CD4-positive, alpha-beta T cell treated with Interleukin-21 for 1 hour (primary cell): ENCODE data around the gene STARD5.
"Not testable (repeated sequence)": the region's sequence is repeated elsewhere in the genome, so short reads cannot be mapped to it uniquely, and the experiment has no call there.

Experiments used
- DNase-seq: peaks from one replicate; pipeline ENCODE4 v3.0.0-alpha.2; 2020

STARD5 gene, protein sequence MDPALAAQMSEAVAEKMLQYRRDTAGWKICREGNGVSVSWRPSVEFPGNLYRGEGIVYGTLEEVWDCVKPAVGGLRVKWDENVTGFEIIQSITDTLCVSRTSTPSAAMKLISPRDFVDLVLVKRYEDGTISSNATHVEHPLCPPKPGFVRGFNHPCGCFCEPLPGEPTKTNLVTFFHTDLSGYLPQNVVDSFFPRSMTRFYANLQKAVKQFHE

DNA sequence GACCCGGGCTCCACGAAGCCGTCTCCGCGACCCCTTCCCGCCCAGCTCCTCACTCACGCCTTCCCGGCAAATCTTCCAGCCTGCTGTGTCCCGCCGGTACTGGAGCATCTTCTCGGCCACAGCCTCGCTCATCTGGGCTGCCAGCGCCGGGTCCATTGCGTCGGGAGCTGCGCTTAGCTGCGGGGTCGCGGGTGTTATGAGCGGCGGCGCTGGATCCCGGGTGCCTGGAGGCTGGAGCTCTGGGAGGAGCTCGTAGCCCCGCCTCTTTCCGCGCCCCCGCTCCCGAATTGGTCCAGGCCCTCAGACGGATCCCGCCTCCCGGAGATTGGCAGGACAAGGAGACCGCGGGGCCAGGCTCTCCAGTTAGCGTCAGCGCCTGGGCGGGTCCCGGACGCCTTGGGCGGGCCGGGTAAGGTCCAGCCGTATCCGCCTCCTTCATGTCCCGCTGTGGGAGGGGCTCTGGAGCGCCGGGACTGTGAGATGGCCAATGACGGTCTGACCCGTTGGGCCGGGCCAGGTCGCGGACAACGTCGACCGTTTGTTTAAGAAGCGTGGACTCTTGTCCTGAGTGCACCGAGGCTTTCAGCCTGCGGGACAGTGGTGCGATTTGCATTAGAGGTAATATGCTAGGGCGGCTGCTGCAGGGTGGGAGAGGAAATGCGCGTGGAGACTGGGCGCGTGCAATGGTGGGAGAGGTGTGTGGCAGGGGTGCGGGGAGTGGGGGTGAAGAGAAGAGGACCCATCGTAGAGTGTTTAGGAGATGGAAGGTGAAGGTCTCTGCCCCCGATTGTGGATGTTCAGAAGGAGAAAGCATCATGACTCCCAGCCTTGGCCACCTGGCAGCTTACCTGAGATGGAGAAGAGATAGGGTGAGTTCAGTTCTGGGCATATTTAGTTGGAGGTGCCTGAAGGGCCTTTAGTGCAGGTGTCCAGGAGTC lies at the start of gene STARD5:
Gene STARD5 (minus strand): TSS at position 198 of the 938 bp plus-strand sequence. CDS start 42 bp downstream, at position 156.
- DNase-seq, result peak; percentile 95

DNA sequence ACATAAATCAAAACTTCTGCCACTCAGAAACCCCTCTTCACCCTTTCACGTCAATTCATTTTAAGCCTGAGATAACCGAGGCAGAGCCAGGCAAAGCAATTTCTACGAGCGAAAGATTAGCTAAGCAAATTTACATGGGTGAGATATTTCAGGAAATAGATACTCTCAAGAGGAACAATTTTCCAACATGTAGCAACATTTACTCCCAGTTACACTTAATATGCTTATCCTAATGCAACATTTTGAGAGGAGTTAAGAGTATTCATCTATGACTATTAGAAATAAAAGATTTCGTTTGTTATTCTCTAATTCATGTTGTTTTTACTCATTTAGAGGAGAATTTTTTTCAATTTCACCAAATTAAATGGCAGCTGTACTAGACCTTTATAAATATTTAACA lies 49.2 kb upstream of the STARD5 start:
- DNase-seq, result no peak

DNA sequence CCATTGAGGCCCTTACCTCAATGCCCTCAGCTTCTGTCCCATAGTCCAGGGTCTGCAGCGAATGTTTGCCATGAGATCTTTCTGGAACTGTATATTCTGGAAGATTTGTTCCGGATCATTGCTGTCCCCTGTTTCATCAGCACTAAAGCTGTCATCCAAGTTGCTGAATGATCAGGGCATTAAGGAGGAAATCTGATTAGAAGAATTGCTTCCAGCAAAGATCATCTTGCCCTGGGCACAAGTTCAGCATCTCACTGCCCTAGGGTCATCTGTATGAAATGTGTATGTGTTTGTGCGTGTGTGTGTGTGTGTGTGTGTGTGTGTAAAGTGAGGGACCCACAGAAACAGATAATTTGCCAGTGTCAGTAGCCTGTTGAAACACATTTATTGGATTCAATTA lies 48.6 kb upstream of the STARD5 start:
- no peak for DNase-seq

DNA sequence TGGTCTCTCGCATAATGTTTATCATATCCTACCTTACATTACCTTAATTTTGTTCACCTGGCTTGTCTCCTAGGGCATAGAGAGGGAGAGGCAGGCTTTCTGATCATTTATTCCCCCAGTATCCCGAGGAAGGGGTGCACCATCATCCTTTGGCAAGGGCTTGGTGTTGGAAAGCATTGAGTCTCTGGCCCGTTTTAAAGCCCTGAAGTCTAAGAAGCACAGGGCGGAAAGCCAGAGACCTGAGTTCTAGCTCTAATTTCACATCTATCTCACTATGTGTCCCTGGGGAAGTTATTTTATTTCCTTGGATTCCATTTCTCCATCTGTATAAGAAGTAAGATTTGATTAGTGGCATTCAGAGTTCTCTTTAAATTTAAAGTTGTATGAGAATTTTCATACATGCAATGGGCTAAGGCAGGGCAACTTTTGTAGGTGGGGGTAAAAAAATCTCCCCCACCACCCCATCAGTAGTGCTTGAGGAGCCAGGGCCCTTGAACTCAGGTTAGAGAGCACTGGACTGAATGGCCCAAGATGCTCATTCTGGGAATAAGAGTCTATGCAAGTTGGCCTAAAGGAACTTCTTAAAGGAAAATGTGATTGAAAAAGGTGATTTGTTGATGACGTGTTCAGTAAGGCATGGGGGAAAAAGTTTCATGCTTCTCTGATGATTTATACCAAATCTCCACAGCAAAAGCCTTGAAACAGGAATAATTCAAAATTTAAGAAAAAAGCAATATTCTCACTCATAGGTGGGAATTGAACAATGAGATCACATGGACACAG lies 40.0 kb upstream of the STARD5 start:
- no peak for DNase-seq

DNA sequence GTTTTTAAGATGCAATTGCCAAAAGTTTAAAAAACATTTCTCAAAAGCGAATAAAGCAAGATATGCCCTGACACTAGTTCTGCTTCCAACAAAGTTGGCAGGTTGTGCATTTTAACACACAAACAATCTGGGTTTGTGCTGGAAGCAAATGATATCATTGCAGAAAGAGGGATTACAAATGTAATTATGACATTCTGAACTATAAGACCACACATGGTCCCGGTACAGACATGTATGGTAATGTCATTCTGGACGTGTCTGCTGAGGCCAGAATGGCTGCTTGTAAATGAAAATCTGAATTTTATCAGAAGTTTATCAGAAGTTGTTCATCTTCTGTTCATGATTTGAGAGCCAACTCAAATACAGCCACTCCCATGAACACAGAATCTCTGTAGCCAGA lies 39.3 kb upstream of the STARD5 start:
- DNase-seq, result no peak

DNA sequence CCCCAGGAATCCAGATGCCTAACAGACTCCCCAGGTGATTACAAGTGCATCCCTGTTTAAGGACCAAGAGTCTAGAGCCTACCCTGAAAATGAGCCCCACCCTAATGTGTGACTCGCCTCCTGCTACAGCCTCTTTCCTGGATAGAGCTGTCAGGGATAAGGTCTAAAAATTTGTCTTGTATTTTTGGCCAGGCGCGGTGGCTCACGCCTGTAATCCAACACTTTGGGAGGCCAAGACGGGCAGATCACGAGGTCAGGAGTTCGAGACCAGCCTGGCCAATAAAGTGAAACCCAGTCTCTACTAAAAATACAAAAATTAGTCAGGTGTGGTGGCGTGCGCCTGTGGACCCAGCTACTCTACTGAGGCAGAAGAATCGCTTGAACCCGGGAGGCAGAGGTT lies 38.8 kb upstream of the STARD5 start:
- DNase-seq, result no peak

DNA sequence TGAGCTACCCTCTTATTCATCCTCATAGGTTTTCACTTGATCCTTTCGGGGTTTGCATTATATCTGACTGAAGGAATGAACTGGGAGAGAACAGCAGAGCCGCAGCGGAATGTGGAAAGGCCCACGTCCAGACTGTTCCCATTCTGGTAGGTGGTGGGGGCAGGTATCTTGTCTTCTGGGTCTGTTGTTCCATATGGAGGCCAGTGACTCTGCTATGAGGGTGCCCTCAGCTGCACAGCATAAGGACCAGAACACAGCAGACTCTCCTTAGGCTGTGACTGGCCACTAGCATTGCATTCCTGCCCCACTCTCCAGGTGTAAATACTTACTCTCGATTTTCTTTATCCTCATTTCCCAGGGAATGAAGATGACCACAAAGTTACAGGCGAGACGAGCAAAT lies 38.0 kb upstream of the STARD5 start:
- DNase-seq, result no peak

DNA sequence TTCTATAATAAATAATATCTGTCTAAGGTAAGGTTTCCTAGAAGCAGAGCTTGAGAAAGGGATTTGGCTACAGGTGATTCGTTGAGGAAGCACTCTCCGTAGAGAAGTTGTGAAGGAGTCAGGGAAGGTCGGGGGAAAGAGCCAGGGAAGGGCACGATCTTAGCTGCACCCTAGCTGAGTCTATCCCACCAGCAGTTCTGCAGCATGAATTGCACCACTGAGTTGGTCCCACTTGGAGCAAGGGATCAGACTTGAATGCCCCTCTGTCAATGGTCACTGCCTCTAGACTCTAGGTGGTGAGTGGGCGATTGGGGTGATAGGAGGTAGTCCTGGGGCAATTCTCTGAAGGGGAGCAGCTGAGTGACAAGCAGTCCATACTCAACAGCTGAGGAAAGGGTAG lies 36.5 kb upstream of the STARD5 start:
- DNase-seq, result no peak

DNA sequence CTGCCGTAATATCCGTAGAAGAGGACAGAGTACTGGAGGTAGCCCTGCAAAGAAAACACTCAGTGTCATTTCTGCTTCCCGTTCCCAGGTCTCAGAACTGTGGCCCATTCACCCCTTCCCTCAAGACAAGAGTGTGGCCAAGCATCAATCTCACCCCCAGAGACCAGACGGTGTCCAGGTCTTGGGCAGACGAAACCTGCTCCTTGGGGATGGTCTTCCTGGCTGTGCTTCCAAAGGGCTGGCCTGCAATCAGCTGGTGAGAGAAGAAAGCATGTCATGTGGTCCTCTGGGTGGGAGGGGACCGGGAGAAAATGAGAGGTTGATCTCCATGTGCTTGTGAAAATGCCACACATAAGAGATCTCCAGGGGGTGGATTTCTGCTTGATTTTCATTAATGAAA lies 34.3 kb upstream of the STARD5 start:
- DNase-seq, result no peak

DNA sequence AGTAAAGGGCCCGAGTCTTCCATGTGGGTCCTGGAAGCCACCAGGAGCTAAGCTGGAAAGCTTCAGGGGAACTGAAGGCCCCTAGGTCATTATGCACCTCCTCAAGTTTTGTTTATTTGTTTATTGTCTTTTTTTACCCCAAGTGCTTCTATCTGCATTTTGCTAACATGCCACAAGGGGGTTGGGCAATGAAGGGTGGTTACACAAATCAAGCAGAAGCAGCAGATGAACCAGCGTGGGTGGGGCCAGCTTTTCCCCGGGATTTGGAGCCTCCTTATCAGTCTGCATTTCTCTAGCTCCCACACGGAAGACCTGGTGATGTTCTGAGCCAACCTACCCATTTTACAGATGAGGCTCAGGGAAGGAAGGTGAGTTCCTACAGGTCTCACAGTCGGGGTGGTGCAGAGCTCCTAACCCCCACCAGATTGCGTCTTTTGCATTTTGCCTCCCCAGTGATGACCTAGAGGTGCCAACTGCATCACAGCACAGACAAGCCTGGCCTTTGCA lies 33.3 kb upstream of the STARD5 start:
- no peak for DNase-seq

DNA sequence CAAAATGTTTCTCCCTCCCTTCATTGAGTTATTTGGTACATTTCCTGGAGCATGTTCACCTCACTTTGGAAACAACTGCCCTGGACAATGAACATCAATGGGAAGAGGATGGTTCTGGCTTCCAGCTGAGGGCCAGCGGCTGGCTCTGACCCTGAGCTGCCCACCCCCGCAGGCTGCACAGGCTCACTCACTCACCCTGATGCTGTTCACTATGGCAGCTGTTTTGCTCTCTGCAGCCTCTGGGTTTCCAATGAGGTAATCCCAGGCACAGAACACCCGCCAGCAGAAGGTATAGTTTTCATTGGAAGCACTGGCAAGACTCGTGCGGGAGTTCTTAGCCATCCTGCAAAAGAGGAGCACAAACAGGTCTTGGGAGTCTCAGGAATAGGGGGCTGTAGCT lies 32.3 kb upstream of the STARD5 start:
- DNase-seq, result no peak

DNA sequence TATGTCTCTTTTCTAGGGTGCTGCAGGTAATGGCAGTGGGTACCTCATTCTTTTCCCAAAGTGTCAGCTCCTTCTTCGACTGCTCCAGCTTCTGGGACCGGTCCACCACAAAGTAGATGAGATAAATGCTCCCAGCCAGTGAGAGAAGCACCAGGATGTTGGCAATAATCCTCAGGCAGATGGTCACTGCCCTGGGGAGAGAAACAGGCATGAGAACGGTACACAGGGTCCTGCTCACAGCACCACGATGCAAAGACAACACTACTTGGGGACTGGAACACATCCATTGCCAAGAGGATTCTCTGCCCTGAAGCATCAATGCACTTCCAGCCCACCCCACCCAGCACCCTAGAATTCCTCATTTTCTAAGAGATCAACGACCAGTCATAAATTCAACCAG lies 27.7 kb upstream of the STARD5 start:
- DNase-seq, result no peak

DNA sequence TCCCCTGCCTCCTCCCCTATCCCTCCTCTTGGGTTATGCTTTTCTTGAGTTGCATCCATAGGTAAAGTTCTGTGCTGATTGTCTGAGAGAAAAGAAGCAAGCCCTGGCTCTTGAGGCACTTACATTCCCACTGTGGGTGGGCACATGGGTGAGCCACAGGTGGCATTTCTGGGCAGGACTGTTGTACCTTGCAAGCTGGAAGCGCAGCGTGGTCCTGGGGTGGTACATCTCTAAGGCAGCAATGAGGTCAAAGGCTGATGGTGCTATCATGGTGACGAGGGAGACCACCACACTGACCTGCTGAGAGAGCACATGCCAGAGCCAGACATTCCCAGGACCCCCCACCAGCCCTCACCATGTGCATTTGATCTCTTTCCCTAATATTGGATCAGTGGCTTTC lies 25.3 kb upstream of the STARD5 start:
- no peak for DNase-seq

DNA sequence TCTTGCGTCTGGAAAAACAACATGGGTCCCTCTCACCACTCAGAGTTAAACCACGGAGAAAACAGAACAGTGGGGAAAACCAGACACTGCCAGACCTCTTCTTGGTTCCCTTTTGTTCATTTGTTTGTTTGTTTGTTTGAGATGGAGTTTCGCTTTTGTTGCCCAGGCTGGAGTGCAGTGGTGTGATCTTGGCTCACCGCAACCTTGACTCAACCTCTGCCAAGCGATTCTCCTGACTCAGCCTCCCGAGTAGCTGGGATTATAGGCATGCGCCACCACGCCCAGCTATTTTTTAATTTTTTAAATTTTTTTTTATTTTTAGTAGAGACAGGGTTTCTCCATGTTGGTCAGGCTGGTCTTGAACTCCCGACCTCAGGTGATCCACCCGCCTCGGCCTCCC lies 24.8 kb upstream of the STARD5 start:
- DNase-seq, result not testable (repeated sequence)

DNA sequence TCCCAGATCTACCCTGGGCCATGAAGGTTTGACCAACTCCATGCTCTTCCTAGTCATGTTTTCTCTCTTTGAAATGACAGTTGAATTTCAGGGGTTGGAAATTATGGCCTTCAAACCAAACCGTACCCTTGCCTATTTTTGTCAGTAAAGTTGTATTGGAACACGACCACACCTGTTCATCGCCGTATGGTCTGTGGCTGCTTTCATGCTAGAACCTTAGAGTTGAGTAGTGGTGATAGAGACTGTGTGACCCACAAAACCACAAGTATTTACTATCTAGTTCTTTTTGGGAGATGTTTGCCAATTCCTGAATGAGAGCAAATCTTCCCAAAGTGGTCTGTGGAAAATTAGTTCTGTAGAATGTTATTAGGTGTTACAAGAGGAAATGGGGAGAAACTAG lies 24.0 kb upstream of the STARD5 start:
- DNase-seq, result no peak

DNA sequence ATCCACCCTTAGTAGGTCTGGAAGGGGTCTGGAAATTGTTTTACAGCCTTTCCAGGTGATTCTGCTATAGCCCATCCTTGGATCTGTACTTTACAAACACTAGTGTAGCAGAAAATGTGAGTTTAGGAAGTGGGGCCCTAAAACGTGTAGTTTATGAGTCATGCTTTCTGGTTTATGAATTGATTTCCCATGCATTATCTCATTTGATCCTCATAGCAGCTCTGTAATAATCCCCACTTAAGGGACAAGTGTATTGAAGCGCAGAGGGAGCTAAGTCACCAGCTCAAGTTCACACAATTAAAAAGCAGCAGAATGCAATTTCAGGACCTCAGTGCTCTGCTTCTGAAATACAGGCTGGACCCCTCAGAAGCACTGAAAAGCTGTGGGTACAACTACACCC lies 22.7 kb upstream of the STARD5 start:
- DNase-seq, result no peak

DNA sequence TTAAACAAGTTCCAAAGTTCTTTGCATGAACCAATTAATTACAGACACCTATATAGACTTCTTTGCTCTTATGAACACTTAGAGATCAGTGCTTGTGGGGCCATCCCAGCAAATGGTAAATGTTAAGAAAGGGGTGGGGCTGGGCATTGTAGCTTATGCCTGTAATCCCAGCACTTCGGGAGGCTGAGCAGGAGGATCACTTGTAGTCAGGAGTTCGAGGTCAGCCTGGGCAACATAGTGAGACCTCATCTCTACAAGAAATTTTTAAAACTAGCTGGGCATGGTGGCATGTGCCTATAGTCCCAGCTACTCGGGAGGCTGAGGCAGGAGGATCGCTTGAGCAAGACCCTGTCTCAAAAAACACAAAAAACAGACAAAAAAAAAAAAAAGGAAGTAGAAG lies 19.4 kb upstream of the STARD5 start:
- no peak for DNase-seq

DNA sequence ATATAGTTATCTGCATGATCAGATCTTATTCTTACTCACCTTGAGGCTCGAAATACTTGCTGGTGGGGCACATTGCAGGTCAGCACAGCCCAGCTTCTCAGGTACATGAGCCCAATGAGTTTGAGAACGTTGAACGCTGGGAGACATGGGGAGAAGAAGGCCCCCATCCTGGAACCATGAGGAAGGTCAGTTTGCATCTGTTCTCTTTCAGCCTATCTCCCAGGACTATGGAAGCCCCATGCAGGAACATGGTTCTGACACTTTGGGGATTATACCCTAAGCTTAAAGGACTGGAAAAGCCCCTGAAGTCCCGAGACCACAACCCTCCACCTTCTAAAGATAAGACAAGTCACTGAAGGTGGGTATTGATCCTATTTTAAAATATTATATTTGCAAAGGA lies 17.4 kb upstream of the STARD5 start:
- DNase-seq, result no peak

DNA sequence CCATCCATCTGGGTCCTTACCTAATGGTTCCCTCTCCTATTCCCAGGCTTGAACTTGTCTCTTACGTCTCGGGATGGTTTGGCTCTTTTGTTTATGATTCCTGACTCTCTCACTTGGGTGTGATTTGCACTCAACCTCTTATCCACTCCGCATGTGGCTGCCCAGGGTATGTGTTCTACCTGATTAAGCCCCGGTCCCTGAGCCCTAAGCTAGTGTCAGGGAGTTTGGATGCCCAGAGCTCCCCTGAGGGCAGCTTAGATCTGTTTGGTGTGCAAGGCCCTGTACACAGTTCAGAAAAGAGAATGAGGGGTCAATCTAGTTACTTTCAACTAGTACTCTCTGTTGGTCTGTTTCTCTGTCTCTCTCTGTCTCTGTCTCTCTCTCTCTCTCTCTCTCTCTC lies 15.9 kb upstream of the STARD5 start:
- DNase-seq, result no peak

DNA sequence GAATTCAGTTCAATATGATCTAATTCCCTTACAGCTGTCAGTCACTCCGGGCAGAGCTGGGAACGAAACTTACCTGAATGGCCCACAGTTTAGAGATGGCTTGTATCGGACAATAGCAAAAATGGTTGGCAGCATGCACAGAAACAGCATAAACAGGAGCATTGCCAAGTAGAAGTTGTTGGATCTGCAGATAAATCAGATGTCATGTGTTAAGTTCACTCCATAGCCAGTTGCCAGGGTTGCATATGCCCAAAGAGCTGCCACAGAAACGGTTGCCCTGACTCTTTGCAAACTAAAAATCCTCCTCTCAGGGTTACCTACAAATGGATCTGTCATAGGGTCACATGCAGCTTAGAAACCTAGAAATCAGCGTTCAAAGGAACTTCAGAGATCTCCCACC lies 15.4 kb upstream of the STARD5 start:
- DNase-seq, result no peak

DNA sequence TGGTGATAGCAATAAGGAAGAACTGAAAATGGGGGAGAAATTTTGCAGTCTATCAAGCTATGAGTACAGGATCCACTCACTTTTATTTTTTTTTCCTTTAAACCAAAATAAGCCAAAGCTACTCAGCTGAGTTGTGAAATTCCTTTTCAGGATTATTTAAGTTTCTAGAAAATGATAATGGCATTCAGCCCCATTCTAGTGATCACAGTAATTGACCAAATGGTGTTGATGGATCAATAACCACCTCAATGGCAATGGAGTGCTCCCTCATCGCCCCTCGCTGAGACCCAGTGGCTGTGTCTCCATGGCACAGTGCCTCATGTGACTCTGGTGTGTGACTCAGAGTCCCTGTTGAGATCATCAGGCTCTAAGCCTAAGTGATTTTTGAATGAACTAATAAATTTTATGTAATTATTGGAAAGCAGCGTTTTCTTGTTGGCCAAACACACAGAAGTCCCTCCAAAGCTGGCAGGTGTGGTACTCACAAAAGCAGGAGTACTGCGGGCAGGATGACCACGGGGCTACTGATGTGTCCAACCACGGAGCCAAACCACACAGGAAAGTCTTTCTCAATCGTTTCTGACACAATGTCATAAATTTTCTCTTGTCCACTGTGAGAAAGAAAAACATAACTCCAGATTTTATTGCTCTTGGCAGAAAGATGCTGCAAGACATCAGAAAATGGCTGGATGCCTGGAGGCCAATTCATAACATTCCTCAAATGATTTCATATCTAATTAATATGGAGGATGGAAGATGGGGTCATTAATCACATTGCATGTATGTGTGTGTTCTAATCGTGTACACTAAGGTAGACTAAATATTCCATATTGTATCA lies 14.4 kb upstream of the STARD5 start:
- no peak for DNase-seq

DNA sequence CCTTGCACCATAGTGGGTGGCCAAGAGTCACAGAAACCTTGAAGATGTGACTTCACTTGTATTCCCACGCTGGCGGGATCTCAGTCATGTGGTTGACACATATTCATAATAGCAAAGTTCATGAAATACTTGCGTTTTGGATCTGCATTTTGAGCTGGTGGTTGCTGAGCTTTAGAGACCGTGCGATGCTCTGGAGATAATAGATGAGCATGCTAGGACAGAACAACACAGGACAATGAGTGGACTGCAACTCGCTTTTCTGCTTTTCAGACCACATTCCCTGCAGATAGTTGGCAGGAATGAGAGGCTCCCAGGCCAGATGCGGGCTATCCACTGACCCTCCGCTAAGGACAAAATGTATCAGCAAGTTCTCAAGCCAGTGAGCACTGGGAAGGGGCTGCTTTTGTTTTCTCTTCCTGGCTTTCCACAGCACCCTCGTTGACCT lies 13.8 kb upstream of the STARD5 start:
- DNase-seq, result no peak

DNA sequence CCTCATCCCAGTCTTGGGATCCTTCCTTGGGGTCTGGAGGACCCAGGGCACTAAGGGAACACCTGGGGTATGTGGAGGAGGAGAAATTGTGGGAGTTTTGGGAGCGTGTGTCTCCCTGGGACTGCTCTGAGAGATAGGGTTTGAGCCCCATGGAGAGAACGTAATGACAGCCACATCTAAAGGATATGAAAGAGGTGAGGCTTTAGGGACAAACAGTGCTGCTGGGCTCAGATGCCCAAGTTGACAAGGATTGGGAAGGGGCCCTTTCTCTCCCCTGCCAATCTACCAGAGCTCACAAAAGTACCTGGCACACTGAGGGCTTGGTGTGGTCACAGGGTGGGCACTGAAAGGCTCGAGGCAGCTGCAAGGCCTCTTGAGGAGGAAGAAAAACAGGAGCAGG lies 13.3 kb upstream of the STARD5 start:
- DNase-seq, result no peak
